ENCODE measurements around the gene INTS15.

DNA sequence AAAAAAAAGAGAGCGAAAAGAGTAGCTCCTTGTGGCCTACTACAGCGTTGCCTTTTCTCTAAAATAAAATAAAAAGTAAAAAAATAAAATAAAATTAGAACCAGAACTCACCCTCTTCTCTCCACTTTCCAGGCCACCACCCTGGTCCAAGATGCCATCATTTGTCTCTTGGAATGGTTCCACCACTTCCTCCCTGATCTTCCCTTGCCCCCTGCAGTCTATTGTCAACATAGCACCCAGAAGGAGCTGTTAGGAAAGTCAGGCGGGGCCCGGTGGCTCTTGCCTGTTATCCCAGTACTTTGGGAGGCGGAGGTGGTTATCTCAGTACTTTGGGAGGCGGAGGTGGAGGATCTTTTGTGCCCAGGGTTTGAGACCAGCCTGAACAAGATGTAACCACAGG, 31.0 kb upstream of the INTS15 start:
- TF ChIP-seq CTCF (IDR thresholded peaks at IDR 0.05) = peak; percentile 65
- no peak for TF ChIP-seq RCOR1 (IDR thresholded peaks at IDR 0.05; ENCODE audit: low read length)
- TF ChIP-seq TEAD4 (IDR thresholded peaks at IDR 0.05; ENCODE audit: borderline replicate concordance, insufficient read depth) = no peak
- no peak for TF ChIP-seq REST (IDR thresholded peaks at IDR 0.05; ENCODE audit: low read depth, low read length)
- no peak for TF ChIP-seq GABPA (IDR thresholded peaks at IDR 0.05; ENCODE audit: low read depth)
- TF ChIP-seq TAF1 (IDR thresholded peaks at IDR 0.05; ENCODE audit: borderline replicate concordance, low read depth, low read length) = no peak
- no peak for TF ChIP-seq NFIC (IDR thresholded peaks at IDR 0.05; ENCODE audit: borderline replicate concordance)
- TF ChIP-seq, protein P1, sequence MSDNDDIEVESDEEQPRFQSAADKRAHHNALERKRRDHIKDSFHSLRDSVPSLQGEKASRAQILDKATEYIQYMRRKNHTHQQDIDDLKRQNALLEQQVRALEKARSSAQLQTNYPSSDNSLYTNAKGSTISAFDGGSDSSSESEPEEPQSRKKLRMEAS (IDR thresholded peaks at IDR 0.05; ENCODE audit: low read depth) = no peak
- no peak for TF ChIP-seq POLR2AphosphoS5 (IDR thresholded peaks at IDR 0.05; ENCODE audit: low read depth, low read length)
- TF ChIP-seq, protein P2, sequence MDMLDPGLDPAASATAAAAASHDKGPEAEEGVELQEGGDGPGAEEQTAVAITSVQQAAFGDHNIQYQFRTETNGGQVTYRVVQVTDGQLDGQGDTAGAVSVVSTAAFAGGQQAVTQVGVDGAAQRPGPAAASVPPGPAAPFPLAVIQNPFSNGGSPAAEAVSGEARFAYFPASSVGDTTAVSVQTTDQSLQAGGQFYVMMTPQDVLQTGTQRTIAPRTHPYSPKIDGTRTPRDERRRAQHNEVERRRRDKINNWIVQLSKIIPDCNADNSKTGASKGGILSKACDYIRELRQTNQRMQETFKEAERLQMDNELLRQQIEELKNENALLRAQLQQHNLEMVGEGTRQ (IDR thresholded peaks at IDR 0.05; ENCODE audit: borderline replicate concordance, low read depth, low read length) = no peak
- TF ChIP-seq SIN3A (IDR thresholded peaks at IDR 0.05; ENCODE audit: borderline replicate concordance, low read depth, low read length) = no peak
- TF ChIP-seq EP300 (IDR thresholded peaks at IDR 0.05; ENCODE audit: borderline replicate concordance in 1 of 2, low read depth in 1 of 2, low read length in 1 of 2) = no peak
